Jurkat, Clone E6-1 (cell line): Measurements from ENCODE around the gene SIPA1L3.

ENCODE experiments used
- DNase-seq: peaks from one replicate; pipeline ENCODE4 v3.0.0-alpha.2; 2011; ENCODE audit warnings: low read depth, low spot score
- H3K4me3 ChIP-seq: 2 replicates; pipeline ENCODE4 v1.5.1; 2011; ENCODE audit warnings: mild to moderate bottlenecking, low read length, control low read depth, moderate library complexity

SIPA1L3 gene

GRCh38 chr19:38185562-38185961 is 278.6 kb downstream of the SIPA1L3 start:
- H3K4me3 ChIP-seq = no peak overlapping the region
- no peak for DNase-seq

GRCh38 chr19:38190061-38190460 is 283.1 kb downstream of the SIPA1L3 start:
- no peak overlapping the region for H3K4me3 ChIP-seq
- DNase-seq = no peak

- peak; percentile 47 for DNase-seq
- H3K4me3 ChIP-seq = no peak overlapping the region
Observed at GRCh38 chr19:38190793-38191192, 283.8 kb downstream of the SIPA1L3 start.

GRCh38 chr19:38191747-38192146 is 284.7 kb downstream of the SIPA1L3 start:
- DNase-seq = no peak
- H3K4me3 ChIP-seq = no peak overlapping the region

GRCh38 chr19:38193445-38193844 is 286.4 kb downstream of the SIPA1L3 start:
- DNase-seq = no peak

GRCh38 chr19:38194061-38194701 is 287.2 kb downstream of the SIPA1L3 start:
- no peak for DNase-seq
- H3K4me3 ChIP-seq = no peak overlapping the region

More at GRCh38 chr19:38193445-38193844, 286.4 kb downstream of the SIPA1L3 start:
- no peak overlapping the region for H3K4me3 ChIP-seq

- DNase-seq = no peak
- no peak overlapping the region for H3K4me3 ChIP-seq
Observed at GRCh38 chr19:38195237-38195636, 288.2 kb downstream of the SIPA1L3 start.

GRCh38 chr19:38196245-38196837 is 289.3 kb downstream of the SIPA1L3 start:
- no peak overlapping the region for H3K4me3 ChIP-seq
- no peak for DNase-seq

GRCh38 chr19:38196948-38197656 is 290.1 kb downstream of the SIPA1L3 start:
- DNase-seq = no peak
- H3K4me3 ChIP-seq = no peak overlapping the region

- H3K4me3 ChIP-seq = no peak overlapping the region
- no peak for DNase-seq
Observed at GRCh38 chr19:38197937-38198704, 291.1 kb downstream of the SIPA1L3 start.

- DNase-seq = no peak
- no peak overlapping the region for H3K4me3 ChIP-seq
Observed at GRCh38 chr19:38199340-38199739, 292.3 kb downstream of the SIPA1L3 start.

GRCh38 chr19:38201731-38202130 is 294.7 kb downstream of the SIPA1L3 start:
- no peak for DNase-seq
- H3K4me3 ChIP-seq = no peak overlapping the region

GRCh38 chr19:38202504-38202903 is 295.5 kb downstream of the SIPA1L3 start:
- DNase-seq = no peak
- H3K4me3 ChIP-seq = no peak overlapping the region

- DNase-seq = no peak
- H3K4me3 ChIP-seq = no peak overlapping the region
Observed at GRCh38 chr19:38203197-38203596, 296.2 kb downstream of the SIPA1L3 start.

- H3K4me3 ChIP-seq = no peak overlapping the region
- no peak for DNase-seq
Observed at GRCh38 chr19:38204096-38204495, 297.1 kb downstream of the SIPA1L3 start.

- no peak for DNase-seq
- H3K4me3 ChIP-seq = no peak overlapping the region
Observed at GRCh38 chr19:38204728-38205127, 297.7 kb downstream of the SIPA1L3 start.

- DNase-seq = no peak
- no peak overlapping the region for H3K4me3 ChIP-seq
Observed at GRCh38 chr19:38206006-38206745, 299.2 kb downstream of the SIPA1L3 start.

GRCh38 chr19:38206928-38207327 is 299.9 kb downstream of the SIPA1L3 start:
- no peak for DNase-seq
- no peak overlapping the region for H3K4me3 ChIP-seq

GRCh38 chr19:38207543-38207942 is 300.5 kb downstream of the SIPA1L3 start:
- no peak for DNase-seq
- no peak overlapping the region for H3K4me3 ChIP-seq
